PC-3 (cell line): Measurements from ENCODE around the gene LPCAT1. TPM values are rescaled to one million over a fixed set of nuclear protein-coding genes. Genes with fewer than 3 reads are reported as not detected.
"Not testable (repeated sequence)": the region's sequence is repeated elsewhere in the genome, so short reads cannot be mapped to it uniquely, and the experiment has no call there.

Source experiments
- ATAC-seq: fragments of 200-7000 bp; cut with Tn5 transposase; 2 replicates; pipeline ENCODE4 v1.9.1; 2020; ENCODE audit warnings: mild to moderate bottlenecking, moderate library complexity
- BruUV-seq: library from RNA; stranded (reverse); fragments of 400-500 nt; replicated peaks from 2 replicates; lab custom pipeline; 2021; lab: Mats Ljungman, UMichigan
- CTCF ChIA-PET: fragments of 300-600 bp; sonication (Branson Sonifier 250); formaldehyde crosslinking; loops from one replicate; lab custom pipeline; 2022; ENCODE audit warnings: antibody characterized with exemption; lab: Charles Lee
- POLR2A ChIA-PET: fragments of 300-600 bp; sonication (Branson Sonifier 250); formaldehyde crosslinking; loops from one replicate; lab custom pipeline; 2022; ENCODE audit warnings: antibody characterized with exemption; ENCODE audit not compliant: unreplicated experiment; lab: Charles Lee
- DNase-seq: peaks from one replicate; pipeline ENCODE4 v3.0.0-alpha.2; 2015
- H2AFZ ChIP-seq: fragments of 300-600 bp; sonication (generic); 2 replicates; pipeline ENCODE4 v1.6.0; 2016; ENCODE audit warnings: antibody characterized with exemption, low read length
- H3F3A ChIP-seq: fragments of 300-600 bp; sonication (generic); one replicate; pipeline ENCODE4 v1.6.0; 2017; ENCODE audit warnings: antibody characterized with exemption, low read length, control low read depth, mild to moderate bottlenecking; ENCODE audit not compliant: unreplicated experiment
- H3K27ac ChIP-seq: fragments of 300-600 bp; sonication (generic); 2 replicates; pipeline ENCODE4 v1.5.1; 2016; ENCODE audit warnings: mild to moderate bottlenecking, low read length
- H3K27me3 ChIP-seq: fragments of 300-600 bp; sonication (generic); 2 replicates; pipeline ENCODE4 v1.6.1; 2016; ENCODE audit warnings: low read length, mixed read lengths
- H3K36me3 ChIP-seq: fragments of 300-600 bp; sonication (generic); 2 replicates; pipeline ENCODE4 v1.6.1; 2016; ENCODE audit warnings: low read depth, mixed run types, low read length, mixed read lengths
- H3K4me1 ChIP-seq: fragments of 300-600 bp; sonication (generic); 2 replicates; pipeline ENCODE4 v1.5.1; 2016; ENCODE audit warnings: low read length; ENCODE audit not compliant: insufficient read depth
- H3K4me2 ChIP-seq: fragments of 300-600 bp; sonication (generic); 2 replicates; pipeline ENCODE4 v1.6.0; 2016; ENCODE audit warnings: low read length
- H3K4me3 ChIP-seq: fragments of 300-600 bp; sonication (generic); 2 replicates; pipeline ENCODE4 v1.5.1; 2016; ENCODE audit warnings: mild to moderate bottlenecking, low read length, mixed read lengths
- H3K79me2 ChIP-seq: fragments of 300-600 bp; sonication (generic); 2 replicates; pipeline ENCODE4 v1.6.1; 2017; ENCODE audit warnings: low read length, mixed read lengths
- H3K9ac ChIP-seq: fragments of 300-600 bp; sonication (generic); 2 replicates; pipeline ENCODE4 v1.6.0; 2016; ENCODE audit warnings: mild to moderate bottlenecking, low read length
- H3K9me2 ChIP-seq: fragments of 300-600 bp; sonication (generic); replicated peaks from 2 replicates; pipeline ENCODE4 v1.6.1; 2016; ENCODE audit warnings: mixed run types, low read length, mixed read lengths
- H3K9me3 ChIP-seq: fragments of 300-600 bp; sonication (generic); 2 replicates; pipeline ENCODE4 v1.6.1; 2016; ENCODE audit warnings: low read length, mixed read lengths
- H4K20me1 ChIP-seq: fragments of 300-600 bp; sonication (generic); 2 replicates; pipeline ENCODE4 v1.6.1; 2016; ENCODE audit warnings: low read length, mixed read lengths
- CTCF ChIP-seq: fragments of 300-600 bp; sonication (generic); conservative IDR thresholded peaks from 2 replicates; pipeline ENCODE4 v1.5.1; 2017; ENCODE audit warnings: antibody characterized with exemption, low read depth, mild to moderate bottlenecking, low read length
- EZH2 ChIP-seq: fragments of 300-600 bp; sonication (generic); IDR thresholded peaks from one replicate; pipeline ENCODE4 v1.6.1; 2017; ENCODE audit warnings: antibody characterized with exemption, mild to moderate bottlenecking, low read length; ENCODE audit not compliant: unreplicated experiment
- EZH2phosphoT487 ChIP-seq: fragments of 300-600 bp; sonication (generic); IDR thresholded peaks from 2 replicates; pipeline ENCODE4 v1.6.1; 2018; ENCODE audit warnings: mild to moderate bottlenecking, antibody characterized with exemption, low read length, borderline replicate concordance
- intact Hi-C: fragments of 100-400 bp; cut with micrococcal nuclease; formaldehyde crosslinking; loops from 2 replicates; pipeline ENCODE4 v1.9.0; 2023
- total RNA-seq: library from RNA; depleted of rRNA; stranded (reverse); fragments of >200 nt; gene quantifications from 2 replicates; pipeline ENCODE4 v1.2.3, GENCODE V29; 2014

Gene LPCAT1
- total RNA-seq, 1 experiment from 2014 or later = 121 TPM

DNA sequence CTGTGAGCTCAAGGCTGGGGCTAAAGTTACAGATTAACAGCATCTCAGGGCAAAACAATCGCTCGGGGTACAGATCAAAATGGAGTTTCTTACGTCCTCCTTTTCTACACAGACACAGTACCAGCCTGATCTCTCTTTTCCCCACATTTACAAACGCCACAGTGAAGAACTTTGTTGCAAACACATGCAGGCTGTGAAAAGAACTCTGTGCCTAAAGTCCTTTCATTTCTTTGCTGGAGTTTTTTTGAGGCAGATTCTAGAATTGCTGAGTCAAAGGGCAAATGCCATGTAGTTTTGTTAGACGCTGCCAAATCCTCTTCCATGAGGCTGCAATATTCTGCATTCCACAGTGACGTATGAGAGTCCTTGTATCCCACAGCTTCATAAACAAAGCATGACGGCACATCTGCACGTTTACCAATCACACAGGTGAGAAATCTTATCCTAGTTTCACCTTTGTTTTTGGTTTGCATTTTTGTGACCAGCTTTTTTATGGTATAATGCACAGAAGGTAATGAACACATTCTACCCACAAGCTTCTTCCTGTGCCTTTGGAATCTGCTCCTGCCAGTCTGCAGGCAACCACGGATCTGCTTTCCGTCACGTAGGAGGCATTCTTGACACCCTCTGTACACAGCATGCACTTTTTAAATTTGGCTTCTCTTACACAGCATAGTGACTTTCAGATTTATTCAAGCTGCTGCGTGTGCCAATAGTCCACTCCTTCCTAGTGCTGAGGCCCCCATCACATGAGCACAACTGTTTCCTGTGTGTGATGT is 44.6 kb upstream of the LPCAT1 start:
- CTCF ChIA-PET = interaction anchor here (0.5 kb wide), 1 partner anchor 88 kb away, joined by 6 read pairs; no protein-coding TSS in a partner anchor
- Histone ChIP-seq H3K4me2 (peak overlapping the region; percentile 33), H3K9ac (peak overlapping the region; percentile 23; the same call in 1 of the 2 replicates), H2AFZ (peak overlapping the region; percentile 33), H3K36me3 (no peaks in the 10 kb centered on the region; the same call in 1 of the 2 replicates), H3K4me3 (no peak overlapping the region), H3K27me3 (no peaks in the 10 kb centered on the region), H3K4me1 (peaks cover 52% of the 10 kb centered on the region), H3K27ac (peak overlapping the region; percentile 71), H3K9me2 (no peaks in the 10 kb centered on the region), H4K20me1 (no peaks in the 10 kb centered on the region), H3F3A (no peaks in the 10 kb centered on the region), H3K9me3 (no peaks in the 10 kb centered on the region), H3K79me2 (0 out of 2 replicates have a peak, but pooled peaks cover 1% of the 10 kb centered on the region)
- DNase-seq = peak; percentile 90
- BruUV-seq = no TSS peak
- TF ChIP-seq CTCF (no peak), EZH2phosphoT487 (no peak), EZH2 (no peak)
- POLR2A ChIA-PET = no interaction called here
- peak; percentile 24 for ATAC-seq
- intact Hi-C loops = no loop called here

GRCh38 chr5:1567527-1568200 is 43.9 kb upstream of the LPCAT1 start:
- CTCF ChIA-PET, BruUV-seq, intact Hi-C loops, H4K20me1 ChIP-seq, H3K4me3 ChIP-seq, DNase-seq, H3K9me2 ChIP-seq, H3K36me3 ChIP-seq, POLR2A ChIA-PET, H3F3A ChIP-seq, ATAC-seq, H3K9me3 ChIP-seq, H3K79me2 ChIP-seq, H3K27me3 ChIP-seq: not testable (repeated sequence)
- Histone ChIP-seq H3K4me1 (peaks cover 59% of the 10 kb centered on the region), H3K9ac (peak overlapping the region; percentile 23; the same call in 1 of the 2 replicates), H3K4me2 (peak overlapping the region; percentile 33), H3K27ac (peak overlapping the region; percentile 71), H2AFZ (peak overlapping the region; percentile 33; the same call in 1 of the 2 replicates)

DNA sequence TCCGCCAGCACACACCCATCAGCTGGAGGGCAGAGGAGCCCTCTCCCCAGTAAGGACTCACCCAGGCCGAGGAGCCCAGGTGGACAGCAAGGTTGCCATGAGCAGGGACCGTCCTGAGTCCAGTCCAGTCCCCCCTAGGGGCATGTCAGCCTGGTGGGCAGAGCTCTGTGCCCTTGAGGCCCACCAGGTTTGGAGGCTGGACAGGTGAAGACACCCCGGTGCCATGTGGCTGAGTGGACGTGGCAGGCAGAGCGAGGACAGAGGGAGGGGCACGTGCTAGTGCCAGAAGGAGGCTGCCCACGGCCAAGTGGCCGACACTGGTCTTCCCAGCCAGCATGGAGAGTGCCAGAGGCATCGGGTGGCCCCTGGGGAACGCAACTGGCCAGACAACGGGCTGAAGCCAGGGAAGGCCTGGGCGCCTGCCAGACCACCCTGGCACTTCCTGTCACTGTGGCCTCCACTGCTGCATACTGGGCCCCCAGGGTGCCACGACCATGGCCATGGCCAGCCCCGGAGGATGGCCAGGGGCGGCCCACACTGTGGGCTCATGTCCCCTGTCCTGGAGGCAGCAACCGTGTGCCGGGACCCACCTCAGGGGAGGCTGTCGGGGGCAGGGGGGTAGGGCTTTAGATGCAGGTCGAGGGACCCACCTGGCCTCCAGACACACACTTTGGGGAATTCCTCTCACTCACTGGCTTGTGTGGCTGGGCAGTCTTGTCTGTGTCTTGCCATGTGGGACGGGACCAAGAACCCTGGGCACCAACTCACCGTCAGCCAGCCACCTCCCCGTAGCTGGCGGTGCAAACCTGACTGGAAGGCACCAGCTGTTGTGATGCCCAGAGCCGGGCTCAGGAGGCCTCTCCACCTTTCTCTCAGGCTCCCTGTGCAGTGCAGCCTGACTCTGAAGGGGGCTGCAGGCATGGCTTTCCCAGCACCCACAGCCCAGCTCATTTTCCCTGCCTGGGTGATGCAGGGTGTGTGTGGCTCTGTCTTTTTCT is 42.3 kb upstream of the LPCAT1 start:
- DNase-seq (no peak), ATAC-seq (no peak)
- Histone ChIP-seq H2AFZ (no peak overlapping the region), H3K9ac (no peak overlapping the region), H3K79me2 (0 out of 2 replicates have a peak, but pooled peaks cover 6% of the 10 kb centered on the region), H4K20me1 (no peaks in the 10 kb centered on the region), H3K36me3 (no peaks in the 10 kb centered on the region; the same call in 1 of the 2 replicates), H3K9me2 (no peaks in the 10 kb centered on the region), H3K27ac (no peak overlapping the region), H3K4me3 (no peak overlapping the region), H3F3A (no peaks in the 10 kb centered on the region), H3K9me3 (no peaks in the 10 kb centered on the region), H3K4me2 (no peak overlapping the region), H3K27me3 (no peaks in the 10 kb centered on the region), H3K4me1 (peaks cover 60% of the 10 kb centered on the region)
- ChIA-PET CTCF (no interaction called here), POLR2A (no interaction called here)
- intact Hi-C loops = no loop called here
- no TSS peak for BruUV-seq
- TF ChIP-seq CTCF (no peak), EZH2phosphoT487 (no peak), EZH2 (no peak)
